D721Med (cell line): ENCODE results near the gene RNMT.
A peak's percentile ranks its signal among the peaks of the same experiment; 100 is the strongest.

ENCODE experiments used
- DNase-seq: peaks from one replicate; pipeline ENCODE4 v3.0.0; 2011; ENCODE audit warnings: low spot score; ENCODE audit not compliant: insufficient read length
- FAIRE-seq: peaks from 2 replicates; lab custom pipeline; 2011; peaks lifted over from hg19 to GRCh38; lab: Jason Lieb, UNC
- CTCF ChIP-seq: IDR thresholded peaks from 2 replicates; pipeline ENCODE4 v1.5.1; 2012; ENCODE audit warnings: mild to moderate bottlenecking, control low read depth; ENCODE audit not compliant: insufficient read depth; ENCODE audit errors: missing control alignments

The RNMT gene

GRCh38 chr18:13716916-13717315 is 9.6 kb upstream of the RNMT start:
- FAIRE-seq, result peak; percentile 99
- no peak for TF ChIP-seq CTCF
- DNase-seq, result no peak

- no peak for DNase-seq
- no peak for TF ChIP-seq CTCF
- FAIRE-seq, result no peak
Observed at GRCh38 chr18:13720123-13720522, 6.3 kb upstream of the RNMT start.

GRCh38 chr18:13720847-13721246 is 5.6 kb upstream of the RNMT start:
- TF ChIP-seq CTCF, result no peak
- DNase-seq, result no peak
- peak; percentile 35 for FAIRE-seq

GRCh38 chr18:13725566-13726231 is 774 bp upstream of the RNMT start:
- DNase-seq (no peak), FAIRE-seq (no peak)
- TF ChIP-seq CTCF, result no peak

GRCh38 chr18:13726972-13727331 is 479 bp downstream of the RNMT start:
- DNase-seq (no peak), FAIRE-seq (no peak)
- no peak for TF ChIP-seq CTCF

- DNase-seq (no peak), FAIRE-seq (no peak)
- TF ChIP-seq CTCF, result no peak
Observed at GRCh38 chr18:13730481-13730880, 4.0 kb downstream of the RNMT start.

GRCh38 chr18:13735681-13736080 is 9.2 kb downstream of the RNMT start:
- no peak for TF ChIP-seq CTCF
- FAIRE-seq, result peak; percentile 38

More at GRCh38 chr18:13735681-13736080, 9.2 kb downstream of the RNMT start:
- DNase-seq, result no peak
